HG02970 (cell line): ENCODE measurements around the gene MRPL54.

ENCODE experiments used
- ATAC-seq: cut with Tn5 transposase; IDR thresholded peaks from one replicate; pipeline ENCODE4 v1.9.1; 2021; ENCODE audit warnings: mild to moderate bottlenecking, moderate library complexity, moderate number of reproducible peaks; ENCODE audit not compliant: unreplicated experiment, low FRiP score

The MRPL54 gene

GRCh38 chr19:3782903-3783302, 20.4 kb downstream of the MRPL54 start:
- ATAC-seq = no peak

GRCh38 chr19:3783660-3784584, 21.4 kb downstream of the MRPL54 start:
- no peak for ATAC-seq

- no peak for ATAC-seq
Observed at GRCh38 chr19:3784607-3785450, 22.3 kb downstream of the MRPL54 start.

- ATAC-seq = no peak
Observed at GRCh38 chr19:3785451-3785937, 23.0 kb downstream of the MRPL54 start.

GRCh38 chr19:3785938-3786824, 23.7 kb downstream of the MRPL54 start, which contains the start of gene MATK:
Gene MATK, minus strand, starts transcription at chr19:3786381. Its CDS starts 1,246 bp downstream, at chr19:3785135.
- no peak for ATAC-seq

GRCh38 chr19:3788996-3789778, 26.7 kb downstream of the MRPL54 start:
- ATAC-seq = no peak

- no peak for ATAC-seq
Observed at GRCh38 chr19:3790209-3790734, 27.8 kb downstream of the MRPL54 start.

GRCh38 chr19:3790941-3791340, 28.5 kb downstream of the MRPL54 start:
- no peak for ATAC-seq

GRCh38 chr19:3792114-3792513, 29.6 kb downstream of the MRPL54 start:
- no peak for ATAC-seq

- ATAC-seq = no peak
Observed at GRCh38 chr19:3793799-3794198, 31.3 kb downstream of the MRPL54 start.

- no peak for ATAC-seq
Observed at GRCh38 chr19:3796358-3796757, 33.9 kb downstream of the MRPL54 start.

- ATAC-seq = no peak
Observed at GRCh38 chr19:3798137-3798536, 35.7 kb downstream of the MRPL54 start.

GRCh38 chr19:3800996-3801395, 38.5 kb downstream of the MRPL54 start:
- no peak for ATAC-seq

- no peak for ATAC-seq
Observed at GRCh38 chr19:3801412-3802096, 39.1 kb downstream of the MRPL54 start.

GRCh38 chr19:3803114-3803888, 40.8 kb downstream of the MRPL54 start:
- no peak for ATAC-seq

GRCh38 chr19:3803986-3804385, 41.5 kb downstream of the MRPL54 start:
- no peak for ATAC-seq

- ATAC-seq = no peak
Observed at GRCh38 chr19:3804429-3804828, 41.9 kb downstream of the MRPL54 start.

GRCh38 chr19:3805859-3806258, 43.4 kb downstream of the MRPL54 start:
- no peak for ATAC-seq
